Muscle layer of duodenum (tissue), 2 donors: ENCODE results near the gene RBM28.

ENCODE experiments used
- H3K27ac ChIP-seq: one replicate; pipeline ENCODE4 v1.7.0; 2013; ENCODE audit warnings: mild to moderate bottlenecking, low read length
- H3K27me3 ChIP-seq: one replicate; pipeline ENCODE4 v1.7.0; 2013; ENCODE audit warnings: low read depth, mild to moderate bottlenecking, control low read depth, low read length
- H3K36me3 ChIP-seq, 2 donors: one replicate each; pipeline ENCODE4 v1.7.0; 2013; ENCODE audit warnings: low read length in 2 of 2, control low read depth in 1 of 2, mild to moderate bottlenecking in 1 of 2; ENCODE audit not compliant: insufficient read depth in 2 of 2, control insufficient read depth in 1 of 2
- H3K4me1 ChIP-seq, 2 donors: one replicate each; pipeline ENCODE4 v1.7.0; 2013; ENCODE audit warnings: low read length in 2 of 2, mild to moderate bottlenecking in 2 of 2, control low read depth in 1 of 2, moderate library complexity in 1 of 2; ENCODE audit not compliant: insufficient read depth in 2 of 2, control insufficient read depth in 1 of 2
- H3K4me3 ChIP-seq, 2 donors: one replicate each; pipeline ENCODE4 v1.7.0; 2013; ENCODE audit warnings: low read length in 2 of 2, low read depth in 1 of 2, mild to moderate bottlenecking in 1 of 2
- H3K9me3 ChIP-seq, 2 donors: one replicate each; pipeline ENCODE4 v1.7.0; 2013; ENCODE audit warnings: low read length in 2 of 2, control low read depth in 1 of 2, mild to moderate bottlenecking in 1 of 2; ENCODE audit not compliant: control insufficient read depth in 1 of 2
- donor health status: healthy.

Gene RBM28

GRCh38 chr7:128255271-128255670 is 88.4 kb downstream of the RBM28 start:
- peaks cover 0 to 6% of the 10 kb centered on the region in 2 donors for H3K4me1 ChIP-seq
- no peaks in the 10 kb centered on the region for H3K36me3 ChIP-seq
- H3K27ac ChIP-seq = no peak overlapping the region
- no peak overlapping the region for H3K4me3 ChIP-seq
- H3K27me3 ChIP-seq = no peaks in the 10 kb centered on the region
- H3K9me3 ChIP-seq = no peaks in the 10 kb centered on the region

- Histone ChIP-seq H3K36me3 (no peaks in the 10 kb centered on the region), H3K27me3 (no peaks in the 10 kb centered on the region), H3K27ac (no peak overlapping the region), H3K9me3 (no peaks in the 10 kb centered on the region), H3K4me1 (peaks cover 0 to 5% of the 10 kb centered on the region in 2 donors), H3K4me3 (no peak overlapping the region)
These were observed 89.2 kb downstream of the RBM28 start for GRCh38 chr7:128254470-128254869.

GRCh38 chr7:128253701-128254100 is 90.0 kb downstream of the RBM28 start:
- Histone ChIP-seq H3K27ac (no peak overlapping the region), H3K9me3 (no peaks in the 10 kb centered on the region), H3K4me1 (no peaks in the 10 kb centered on the region), H3K36me3 (no peaks in the 10 kb centered on the region), H3K27me3 (no peaks in the 10 kb centered on the region), H3K4me3 (no peak overlapping the region)

- H3K27ac ChIP-seq = no peak overlapping the region
- H3K9me3 ChIP-seq = no peaks in the 10 kb centered on the region
- H3K27me3 ChIP-seq = no peaks in the 10 kb centered on the region
- H3K4me3 ChIP-seq = no peak overlapping the region
- no peaks in the 10 kb centered on the region for H3K4me1 ChIP-seq
- no peaks in the 10 kb centered on the region for H3K36me3 ChIP-seq
These were observed 92.4 kb downstream of the RBM28 start for GRCh38 chr7:128251337-128251736.
